Measurements from ENCODE around the gene KCNJ9.

- TF ChIP-seq GATA2 (IDR thresholded peaks at IDR 0.05; ENCODE audit: low read depth, low read length) (no peak), GATA3 (IDR thresholded peaks at IDR 0.05; ENCODE audit: low read depth, low read length) (no peak)
Measured at GRCh38 chr1:160074865-160075264, 6.5 kb upstream of the KCNJ9 start.

All from SH-SY5Y (cell line).